IMR-90 (cell line): ENCODE measurements around the gene FAM98C. TPM values are rescaled to one million over a fixed set of nuclear protein-coding genes. Genes with fewer than 3 reads are reported as not detected.
A peak's percentile ranks its signal among the peaks of the same experiment; 100 is the strongest.
"Not testable (repeated sequence)": the region's sequence is repeated elsewhere in the genome, so short reads cannot be mapped to it uniquely, and the experiment has no call there.

ENCODE experiments used
- ATAC-seq: fragments of 200-7000 bp; cut with Tn5 transposase; 2 replicates; pipeline ENCODE4 v1.9.1; 2020; ENCODE audit warnings: low read depth, mild to moderate bottlenecking, moderate library complexity
- BruUV-seq: library from RNA; stranded (reverse); fragments of 400-500 nt; replicated peaks from 2 replicates; lab custom pipeline; 2021; lab: Mats Ljungman, UMichigan
- CTCF ChIA-PET: fragments of 300-600 bp; formaldehyde crosslinking; extraction: SDS; loops from one replicate; lab custom pipeline; 2021; ENCODE audit warnings: antibody characterized with exemption; lab: Yijun Ruan, JAX
- POLR2A ChIA-PET: fragments of 300-600 bp; sonication (Branson Sonifier 250); formaldehyde crosslinking; loops from one replicate; lab custom pipeline; 2022; ENCODE audit warnings: antibody characterized with exemption; ENCODE audit not compliant: unreplicated experiment; lab: Charles Lee
- DNase-seq: peaks from one replicate; pipeline ENCODE4 v3.0.0; 2013
- H2AFZ ChIP-seq: replicated peaks from 2 replicates; pipeline ENCODE3; 2013; ENCODE audit warnings: low read length, mild to moderate bottlenecking; ENCODE audit not compliant: poor library complexity
- H2AK5ac ChIP-seq: 2 replicates; pipeline ENCODE4 v1.6.1; 2013; ENCODE audit warnings: low read depth, low read length, inconsistent platforms
- H2AK9ac ChIP-seq: replicated peaks from 2 replicates; pipeline ENCODE3; 2013; ENCODE audit warnings: mild to moderate bottlenecking, low read depth, low read length, moderate library complexity; ENCODE audit not compliant: poor library complexity
- H2BK120ac ChIP-seq: 2 replicates; pipeline ENCODE4 v1.6.1; 2013; ENCODE audit warnings: low read depth, low read length, inconsistent platforms
- H2BK15ac ChIP-seq: 3 replicates; pipeline ENCODE4 v1.6.1; 2013; ENCODE audit warnings: low read depth, low read length, inconsistent platforms
- H2BK20ac ChIP-seq: 2 replicates; pipeline ENCODE4 v1.6.1; 2013; ENCODE audit warnings: low read depth, mild to moderate bottlenecking, inconsistent platforms, low read length, moderate library complexity
- H2BK5ac ChIP-seq: 2 replicates; pipeline ENCODE4 v1.6.1; 2013; ENCODE audit warnings: mild to moderate bottlenecking, low read depth, low read length, inconsistent platforms; ENCODE audit not compliant: poor library complexity, severe bottlenecking
- H3K14ac ChIP-seq: replicated peaks from 2 replicates; pipeline ENCODE4 v1.6.1; 2013; ENCODE audit warnings: low read depth, low read length, inconsistent platforms
- H3K18ac ChIP-seq: 2 replicates; pipeline ENCODE4 v1.6.1; 2013; ENCODE audit warnings: low read depth, low read length, control low read depth
- H3K23ac ChIP-seq: 2 replicates; pipeline ENCODE4 v1.6.1; 2013; ENCODE audit warnings: low read depth, low read length, inconsistent platforms
- H3K27ac ChIP-seq: 2 replicates; pipeline ENCODE4 v1.5.1; 2013; ENCODE audit warnings: mild to moderate bottlenecking, control low read depth, low read length; ENCODE audit not compliant: insufficient read depth
- H3K27me3 ChIP-seq: 2 replicates; pipeline ENCODE4 v1.6.1; 2013; ENCODE audit warnings: low read length; ENCODE audit not compliant: control insufficient read depth, insufficient read depth
- H3K36me3 ChIP-seq: 2 replicates; pipeline ENCODE4 v1.6.1; 2013; ENCODE audit warnings: low read length, mixed read lengths; ENCODE audit not compliant: control insufficient read depth, insufficient read depth
- H3K4ac ChIP-seq: 2 replicates; pipeline ENCODE4 v1.6.1; 2013; ENCODE audit warnings: low read depth, low read length, inconsistent platforms
- H3K4me1 ChIP-seq: 2 replicates; pipeline ENCODE4 v1.6.1; 2013; ENCODE audit warnings: low read length, mixed read lengths; ENCODE audit not compliant: control insufficient read depth, insufficient read depth
- H3K4me2 ChIP-seq: 2 replicates; pipeline ENCODE4 v1.6.1; 2013; ENCODE audit warnings: low read depth, mild to moderate bottlenecking, control low read depth, low read length, moderate library complexity
- H3K4me3 ChIP-seq: 2 replicates; pipeline ENCODE4 v1.5.1; 2013; ENCODE audit warnings: low read depth, mild to moderate bottlenecking, control low read depth, low read length, moderate library complexity; ENCODE audit not compliant: insufficient read depth
- H3K56ac ChIP-seq: 2 replicates; pipeline ENCODE4 v1.6.1; 2013; ENCODE audit warnings: low read length, inconsistent platforms; ENCODE audit not compliant: insufficient read depth; ENCODE audit errors: extremely low read depth
- H3K79me1 ChIP-seq, 2 experiments: 2 replicates each; pipeline ENCODE4 v1.6.1; 2013; ENCODE audit warnings: low read length in 2 of 2, inconsistent platforms in 1 of 2, low read depth in 1 of 2
- H3K9ac ChIP-seq: 2 replicates; pipeline ENCODE4 v1.6.1; 2013; ENCODE audit warnings: low read depth, low read length, control low read depth
- H3K9me1 ChIP-seq: 2 replicates; pipeline ENCODE4 v1.6.1; 2013; ENCODE audit warnings: low read length, inconsistent platforms; ENCODE audit not compliant: insufficient read depth
- H3K9me3 ChIP-seq: 2 replicates; pipeline ENCODE4 v1.6.1; 2013; ENCODE audit warnings: low read length; ENCODE audit not compliant: control insufficient read depth, insufficient read depth
- H4K20me1 ChIP-seq: 2 replicates; pipeline ENCODE4 v1.6.1; 2013; ENCODE audit warnings: low read length, inconsistent platforms; ENCODE audit not compliant: insufficient read depth
- H4K5ac ChIP-seq: 2 replicates; pipeline ENCODE4 v1.6.1; 2013; ENCODE audit warnings: mild to moderate bottlenecking, low read depth, low read length, control low read depth
- H4K8ac ChIP-seq, 2 experiments: 2 replicates each; pipeline ENCODE4 v1.6.1; 2013; ENCODE audit warnings: low read depth in 2 of 2, low read length in 2 of 2, control low read depth in 1 of 2, inconsistent platforms in 1 of 2
- H4K91ac ChIP-seq: 2 replicates; pipeline ENCODE4 v1.6.1; 2013; ENCODE audit warnings: low read depth, low read length, inconsistent platforms; ENCODE audit not compliant: insufficient read depth
- WGBS, 2 experiments: methylation state at CpG; one replicate each; pipeline versions ENCODE4 v1.1.5 to v1.1.7; 2013; ENCODE audit warnings: missing lambda C conversion rate in 2 of 2; ENCODE audit not compliant: insufficient read length in 1 of 2; ENCODE audit errors: extremely low coverage in 2 of 2; 5-methylcytosine and 5-hydroxymethylcytosine counted together
- dilution Hi-C: fragments of 300-500 bp; cut with HindIII; formaldehyde crosslinking; loops from one replicate; pipeline ENCODE4 v1.14.3; 2018; ENCODE audit warnings: low sequenced_read_pairs; ENCODE audit not compliant: unreplicated experiment
- in situ Hi-C: fragments of 300-500 bp; cut with MboI; formaldehyde crosslinking; loops from 3 replicates; pipeline ENCODE4 v1.14.3; 2019; ENCODE audit warnings: low sequenced_read_pairs, inconsistent platforms, mixed read lengths
- intact Hi-C: fragments of 100-400 bp; cut with micrococcal nuclease; formaldehyde crosslinking; loops from 2 replicates; pipeline ENCODE4 v1.10.0; 2022
- polyA plus RNA-seq, 3 experiments: library from polyadenylated mRNA; depleted of rRNA; stranded (reverse); fragments of >200 nt; gene quantifications; 2 replicates each; pipeline ENCODE4 v1.2.3, GENCODE V29; 2012; ENCODE audit warnings: low replicate concordance in 1 of 3
- total RNA-seq: library from RNA; depleted of rRNA; stranded (reverse); fragments of >200 nt; gene quantifications from 2 replicates; pipeline ENCODE4 v1.2.3, GENCODE V29; 2012

Gene FAM98C
- total and polyA plus RNA-seq, 2 of the 4 experiments (the other 2 are of a cell fraction), result 3.6 to 17.9 TPM

DNA sequence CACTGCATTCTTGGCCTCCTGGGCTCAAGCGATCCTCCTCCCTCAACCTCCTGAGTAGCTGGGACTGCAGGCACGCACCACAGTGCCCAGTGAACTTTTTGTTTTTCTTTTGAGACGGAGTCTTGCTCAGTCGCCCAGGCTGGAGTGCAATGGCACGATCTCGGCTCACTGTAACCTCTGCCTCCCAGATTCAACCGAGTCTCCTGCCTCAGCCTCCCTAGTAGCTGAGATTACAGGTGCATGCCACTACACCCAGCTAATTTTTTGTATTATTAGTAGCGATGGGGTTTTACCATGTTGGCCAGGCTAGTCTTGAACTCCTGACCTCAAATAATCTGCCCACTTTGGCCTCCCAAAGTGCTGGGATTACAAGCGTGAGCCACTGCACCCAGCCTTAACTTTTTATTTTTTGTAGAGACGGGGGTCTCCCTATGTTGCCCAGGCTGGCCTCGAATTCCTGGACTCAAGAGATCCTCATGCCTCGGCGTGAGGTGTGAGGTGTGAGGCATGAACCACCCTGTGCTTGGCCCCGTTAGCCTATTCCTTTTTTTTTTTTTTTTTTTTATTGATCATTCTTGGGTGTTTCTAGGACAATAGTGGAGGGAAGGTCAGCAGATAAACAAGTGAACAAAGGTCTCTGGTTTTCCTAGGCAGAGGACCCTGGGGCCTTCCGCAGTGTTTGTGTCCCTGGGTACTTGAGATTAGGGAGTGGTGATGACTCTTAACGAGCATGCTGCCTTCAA is 39.8 kb upstream of the FAM98C start:
- dilution Hi-C loops, BruUV-seq: not testable (repeated sequence)
- CTCF ChIA-PET, result interaction anchor here (1.5 kb wide), 1 partner anchor 11 kb away, joined by 4 read pairs; the partner anchor contains the start of gene PSMD8

More for the DNA sequence above, 39.8 kb upstream of the FAM98C start:
- H4K91ac ChIP-seq, DNase-seq, H2AK5ac ChIP-seq, POLR2A ChIA-PET, H3K4me1 ChIP-seq, H2BK20ac ChIP-seq, H4K5ac ChIP-seq, H2BK15ac ChIP-seq, in situ Hi-C loops, H3K18ac ChIP-seq, H2AFZ ChIP-seq, H3K23ac ChIP-seq, H3K14ac ChIP-seq, H3K56ac ChIP-seq, H4K20me1 ChIP-seq, H3K4me3 ChIP-seq, ATAC-seq, H4K8ac ChIP-seq, H2BK5ac ChIP-seq, H3K27ac ChIP-seq, H3K4ac ChIP-seq, H3K9me3 ChIP-seq, H3K9ac ChIP-seq, H3K79me1 ChIP-seq, H2BK120ac ChIP-seq, H2AK9ac ChIP-seq, H3K36me3 ChIP-seq, H3K9me1 ChIP-seq, intact Hi-C loops: not testable (repeated sequence)
- 20% methylated on average over 1 of the region's 16 CpGs; no CpG with 5 or more reads in 1 of the 2 experiments for WGBS, 2 experiments
- H3K27me3 ChIP-seq, result peaks cover 46% of the 10 kb centered on the region
- peak overlapping the region; percentile 75; the same call in 1 of the 2 replicates for H3K4me2 ChIP-seq
